Measurements from ENCODE around the gene USP32.

USP32 gene

GRCh38 chr17:60170835-60171752, 220.8 kb downstream of the USP32 start:
- no peak for DNase-seq (ENCODE audit: low spot score)

- peak; percentile 25 for DNase-seq (ENCODE audit: low spot score)
Observed at GRCh38 chr17:60169921-60170817, 221.8 kb downstream of the USP32 start.

- no peak for DNase-seq (ENCODE audit: low spot score)
Observed at GRCh38 chr17:60168654-60169053, 223.3 kb downstream of the USP32 start.

- DNase-seq (ENCODE audit: low spot score), result no peak
Observed at GRCh38 chr17:60167065-60167741, 224.7 kb downstream of the USP32 start.

- DNase-seq (ENCODE audit: low spot score), result peak; percentile 10
Observed at GRCh38 chr17:60165971-60166370, 226.0 kb downstream of the USP32 start.

GRCh38 chr17:60165223-60165622, 226.7 kb downstream of the USP32 start:
- DNase-seq (ENCODE audit: low spot score), result no peak

GRCh38 chr17:60164697-60165096, 227.2 kb downstream of the USP32 start:
- DNase-seq (ENCODE audit: low spot score), result no peak

- DNase-seq (ENCODE audit: low spot score), result no peak
Observed at GRCh38 chr17:60164164-60164563, 227.8 kb downstream of the USP32 start.

- no peak for DNase-seq (ENCODE audit: low spot score)
Observed at GRCh38 chr17:60163108-60163784, 228.7 kb downstream of the USP32 start.

GRCh38 chr17:60161598-60162330, 230.2 kb downstream of the USP32 start:
- no peak for DNase-seq (ENCODE audit: low spot score)

GRCh38 chr17:60160829-60161501, 231.0 kb downstream of the USP32 start:
- no peak for DNase-seq (ENCODE audit: low spot score)

GRCh38 chr17:60159479-60159866, 232.5 kb downstream of the USP32 start:
- DNase-seq (ENCODE audit: low spot score), result no peak

- no peak for DNase-seq (ENCODE audit: low spot score)
Observed at GRCh38 chr17:60158751-60159478, 233.0 kb downstream of the USP32 start.

- no peak for DNase-seq (ENCODE audit: low spot score)
Observed at GRCh38 chr17:60157487-60158040, 234.4 kb downstream of the USP32 start.

- DNase-seq (ENCODE audit: low spot score), result no peak
Observed at GRCh38 chr17:60156746-60157145, 235.2 kb downstream of the USP32 start.

GRCh38 chr17:60155815-60156214, 236.1 kb downstream of the USP32 start:
- DNase-seq (ENCODE audit: low spot score), result no peak

GRCh38 chr17:60155427-60155814, 236.5 kb downstream of the USP32 start:
- DNase-seq (ENCODE audit: low spot score), result no peak

- no peak for DNase-seq (ENCODE audit: low spot score)
Observed at GRCh38 chr17:60154616-60155426, 237.1 kb downstream of the USP32 start.

All from CD4-positive, alpha-beta T cell treated with Interleukin-2 at 100 ng/mL for 4 hours (primary cell).